Measurements from ENCODE around the gene DIP2C.

GRCh38 chr10:718143-718700, 28.8 kb upstream of the DIP2C start:
- TF ChIP-seq CTCF (IDR thresholded peaks at IDR 0.05) (no peak), POLR2A (IDR thresholded peaks at IDR 0.05) (no peak)
